GM21381 (cell line): ENCODE measurements around the gene MYO3A.
"Not testable (repeated sequence)": the region's sequence is repeated elsewhere in the genome, so short reads cannot be mapped to it uniquely, and the experiment has no call there.

ENCODE experiments used
- ATAC-seq: cut with Tn5 transposase; IDR thresholded peaks from one replicate; pipeline ENCODE4 v1.9.1; 2021; ENCODE audit warnings: mild to moderate bottlenecking, moderate library complexity; ENCODE audit not compliant: unreplicated experiment

MYO3A gene

GRCh38 chr10:26067680-26068079 lies 133.7 kb downstream of the MYO3A start:
- no peak for ATAC-seq

DNA sequence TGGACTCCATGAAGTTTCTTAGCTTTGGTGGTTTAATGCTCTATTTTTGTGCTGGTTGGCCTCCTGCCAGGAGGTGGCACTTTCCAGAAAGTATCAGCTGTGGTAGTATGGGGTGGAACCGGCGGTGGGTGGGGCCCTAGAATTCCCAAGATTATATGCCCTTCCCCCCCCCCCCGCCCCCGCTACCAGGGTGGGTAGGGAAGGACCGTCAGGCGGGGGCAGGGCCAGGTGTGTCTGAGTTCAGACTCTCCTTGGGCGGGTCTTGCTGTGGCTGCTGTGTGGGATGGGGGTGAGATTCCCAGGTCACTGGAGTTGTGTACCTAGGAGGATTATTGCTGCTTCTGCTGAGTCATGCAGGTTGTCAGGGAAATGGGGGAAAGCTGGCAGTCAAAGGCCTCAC lies 146.9 kb downstream of the MYO3A start:
- not testable (repeated sequence) for ATAC-seq

- no peak for ATAC-seq
These were observed 147.4 kb downstream of the MYO3A start for GRCh38 chr10:26081459-26081858.

GRCh38 chr10:26085549-26085948 lies 151.5 kb downstream of the MYO3A start:
- ATAC-seq: no peak

- ATAC-seq: no peak
These were observed 153.6 kb downstream of the MYO3A start for GRCh38 chr10:26087666-26088065.

- no peak for ATAC-seq
These were observed 156.0 kb downstream of the MYO3A start for GRCh38 chr10:26090026-26090425.

DNA sequence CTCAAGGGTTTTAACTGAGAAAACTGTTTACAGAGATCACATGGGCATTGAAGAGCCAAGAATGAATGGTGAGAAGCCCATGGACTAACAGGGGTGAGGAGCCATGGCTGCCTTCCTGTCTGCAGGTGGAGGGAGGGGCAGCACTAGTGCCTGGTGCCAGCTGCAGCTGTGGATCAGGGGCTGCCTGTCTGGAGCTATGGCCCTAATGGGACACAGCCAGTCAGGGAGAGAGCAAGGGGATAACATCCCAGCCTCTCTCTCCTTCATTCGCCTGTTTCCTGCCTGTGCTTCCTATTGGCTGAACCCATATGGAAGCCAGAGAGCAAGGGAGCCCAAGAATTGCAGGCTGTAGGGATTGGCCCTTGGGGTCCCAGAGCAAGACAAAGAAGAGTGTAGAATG lies 156.7 kb downstream of the MYO3A start:
- no peak for ATAC-seq

- no peak for ATAC-seq
These were observed 159.2 kb downstream of the MYO3A start for GRCh38 chr10:26093229-26093628.

- ATAC-seq: no peak
These were observed 161.8 kb downstream of the MYO3A start for GRCh38 chr10:26095781-26096180.

GRCh38 chr10:26097549-26097948 lies 163.5 kb downstream of the MYO3A start:
- ATAC-seq: not testable (repeated sequence)

DNA sequence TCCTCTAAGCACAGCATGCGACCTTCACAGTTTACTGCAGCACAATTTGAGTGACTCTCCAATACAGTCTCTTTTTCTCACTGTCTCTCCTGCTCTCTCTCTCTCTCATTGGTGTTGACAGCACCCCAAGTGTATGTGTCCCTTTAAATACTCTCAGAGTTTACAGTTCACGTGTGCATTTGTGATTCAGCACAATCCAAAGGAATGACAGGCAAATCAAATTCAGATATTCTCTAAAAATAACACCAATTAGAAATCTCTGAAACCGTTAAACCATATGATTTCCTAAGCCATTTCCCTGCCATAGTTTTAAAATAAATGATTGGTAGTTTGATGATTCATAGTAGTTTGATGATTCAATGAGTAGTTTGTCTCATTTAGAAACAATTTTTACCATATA lies 178.5 kb downstream of the MYO3A start:
- ATAC-seq: no peak

GRCh38 chr10:26138613-26139012 lies 204.6 kb downstream of the MYO3A start:
- no peak for ATAC-seq

DNA sequence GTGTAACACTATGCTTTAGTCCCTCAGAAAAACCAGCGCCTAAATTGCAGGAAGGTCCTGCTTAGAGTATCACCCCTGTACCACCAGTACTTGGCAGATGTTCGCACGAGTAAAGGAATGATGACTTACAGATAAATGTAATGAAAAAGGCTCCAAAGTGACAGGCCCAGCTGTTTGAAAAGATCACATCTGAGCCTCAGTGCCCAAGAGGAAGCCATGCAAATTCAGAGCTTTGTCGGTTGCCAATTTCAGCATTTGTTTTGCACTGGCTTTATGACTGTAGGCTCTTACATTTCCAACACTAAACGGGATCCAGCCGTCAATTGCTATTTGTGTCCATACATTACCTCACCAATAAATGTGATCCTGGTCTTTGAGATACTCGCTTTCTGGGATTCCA lies 222.0 kb downstream of the MYO3A start:
- ATAC-seq: no peak

DNA sequence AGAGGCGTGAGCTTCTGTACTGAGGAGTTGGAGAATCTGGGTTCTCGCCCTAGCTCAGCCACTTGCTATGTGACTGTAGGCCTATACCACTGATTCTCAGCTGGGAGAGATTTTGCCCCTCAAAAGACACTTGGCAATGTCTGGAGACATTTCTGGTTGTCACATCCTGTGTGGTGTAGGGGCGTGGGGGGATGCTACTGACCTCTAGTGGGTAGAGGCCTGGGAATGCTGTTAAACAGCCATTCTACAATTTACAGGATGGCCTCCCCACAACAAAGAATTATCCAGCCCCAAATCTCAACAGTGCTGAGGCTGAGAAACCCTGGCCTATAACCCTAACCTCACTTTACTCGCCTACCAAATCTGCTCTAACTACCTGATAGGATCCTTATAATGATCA lies 223.7 kb downstream of the MYO3A start:
- no peak for ATAC-seq

DNA sequence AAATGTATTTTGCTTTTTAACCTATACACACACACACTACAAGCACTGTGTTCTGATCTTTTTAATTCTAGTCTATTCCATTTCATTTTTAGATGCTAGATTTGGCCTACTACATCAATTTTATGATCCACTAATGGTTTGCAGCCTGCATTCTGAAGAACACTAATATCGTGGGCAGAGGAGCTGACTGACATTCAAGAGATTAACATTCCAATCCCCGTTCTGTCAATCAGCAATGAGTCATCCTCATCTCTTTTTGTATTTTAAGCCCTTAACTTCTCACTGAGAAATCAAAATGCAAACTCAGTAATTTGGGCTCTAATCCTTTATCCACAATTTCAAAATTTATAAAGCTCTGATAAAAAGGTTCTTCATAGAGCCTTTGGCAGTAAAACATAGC lies 235.4 kb downstream of the MYO3A start:
- no peak for ATAC-seq

DNA sequence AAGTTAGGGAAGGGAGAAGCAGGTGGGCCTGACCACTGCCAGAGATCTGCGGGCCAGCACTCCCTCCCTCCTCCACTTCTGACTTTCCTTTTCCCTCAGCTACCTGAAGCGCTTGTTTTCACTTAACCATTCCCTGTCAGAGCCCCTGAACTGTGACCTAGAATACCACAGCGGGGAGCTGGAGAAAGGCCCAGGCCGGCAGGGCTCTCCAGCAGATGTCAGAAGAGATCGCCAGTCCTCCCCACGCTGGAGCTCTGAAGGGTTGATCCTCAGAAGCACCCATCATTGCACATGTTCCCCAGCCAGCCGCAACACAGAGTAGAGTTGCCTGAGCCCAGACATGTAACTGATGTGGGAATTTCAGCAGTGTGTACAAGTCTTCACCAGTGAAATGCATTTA lies 238.1 kb downstream of the MYO3A start:
- no peak for ATAC-seq

DNA sequence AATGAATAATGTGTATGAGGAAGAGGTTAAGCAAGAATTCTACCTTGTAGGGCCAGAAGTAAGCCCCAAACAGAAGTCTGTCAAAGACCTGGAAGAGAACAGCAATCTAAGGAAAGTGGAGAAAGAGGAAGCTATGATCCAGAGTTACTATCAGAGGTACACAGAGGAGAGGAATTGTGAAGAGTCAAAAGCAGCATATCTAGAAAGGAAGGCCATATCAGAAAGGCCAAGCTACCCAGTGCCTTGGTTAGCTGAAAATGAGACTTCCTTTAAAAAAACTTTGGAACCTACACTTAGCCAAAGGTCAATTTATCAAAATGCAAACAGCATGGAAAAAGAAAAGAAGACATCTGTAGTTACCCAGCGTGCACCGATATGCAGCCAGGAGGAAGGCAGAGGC lies 239.8 kb downstream of the MYO3A start:
- ATAC-seq: no peak

- no peak for ATAC-seq
These were observed 243.3 kb downstream of the MYO3A start for GRCh38 chr10:26177341-26177740.

- ATAC-seq: no peak
These were observed 260.2 kb downstream of the MYO3A start for GRCh38 chr10:26194275-26194674.

- no peak for ATAC-seq
These were observed 263.2 kb downstream of the MYO3A start for GRCh38 chr10:26197248-26197647.

- no peak for ATAC-seq
These were observed 264.1 kb downstream of the MYO3A start for GRCh38 chr10:26198119-26198518.

GRCh38 chr10:26199841-26200240 lies 265.8 kb downstream of the MYO3A start:
- no peak for ATAC-seq

DNA sequence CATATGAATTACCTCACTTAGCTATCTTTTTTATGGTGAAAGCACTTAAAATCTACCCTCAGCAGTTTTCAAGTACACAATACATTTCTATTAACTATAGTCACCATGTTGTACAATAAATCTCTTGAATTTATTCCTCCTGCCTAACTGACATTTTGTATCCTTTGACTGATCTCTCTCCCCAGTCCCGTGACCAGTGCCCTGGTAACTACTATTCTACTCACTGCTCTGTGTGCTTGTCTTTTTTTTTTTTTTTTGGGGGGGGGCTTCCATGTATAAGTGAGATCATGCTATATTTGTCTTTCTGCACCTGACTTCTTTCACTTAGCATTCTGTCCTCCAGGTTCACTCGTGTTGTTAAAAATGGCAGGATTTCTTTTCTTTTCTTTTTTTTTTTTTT lies 271.2 kb downstream of the MYO3A start:
- no peak for ATAC-seq
